Nephron (organoid): Measurements from ENCODE around the gene SLCO4A1.

Source experiments
- H3K27ac Mint-ChIP-seq, 3 experiments: 2 replicates each; pipeline ENCODE4 v1.8.0; 2020; ENCODE audit warnings: mixed read lengths in 3 of 3, mild to moderate bottlenecking in 2 of 3, moderate library complexity in 1 of 3
- H3K27me3 Mint-ChIP-seq: 2 replicates; pipeline ENCODE4 v1.8.0; 2021; ENCODE audit warnings: low read depth, mild to moderate bottlenecking, moderate library complexity, mixed read lengths
- H3K36me3 Mint-ChIP-seq: 2 replicates; pipeline ENCODE4 v1.8.0; 2020; ENCODE audit warnings: low read depth, mixed read lengths
- H3K4me1 Mint-ChIP-seq: 2 replicates; pipeline ENCODE4 v1.8.0; 2020; ENCODE audit warnings: mixed read lengths
- H3K4me3 Mint-ChIP-seq, 3 experiments: 2 replicates each; pipeline ENCODE4 v1.8.0; 2020; ENCODE audit warnings: mild to moderate bottlenecking in 3 of 3, mixed read lengths in 3 of 3, moderate library complexity in 2 of 3
- H3K9me3 Mint-ChIP-seq: 2 replicates; pipeline ENCODE4 v1.8.0; 2020; ENCODE audit warnings: mixed read lengths
- CTCF ChIP-seq, 3 experiments: fragments of 200-600 bp; sonication (generic); IDR thresholded peaks; one replicate each; pipeline ENCODE4 v1.5.0; 2021; ENCODE audit warnings: antibody characterized with exemption in 3 of 3; ENCODE audit not compliant: unreplicated experiment in 3 of 3

The SLCO4A1 gene

GRCh38 chr20:62717933-62718332 is 75.6 kb downstream of the SLCO4A1 start:
- Mint-ChIP-seq H3K4me1 (no peaks in the 10 kb centered on the region), H3K9me3 (peaks cover 36% of the 10 kb centered on the region), H3K27ac (no peak overlapping the region), H3K27me3 (peaks cover 79% of the 10 kb centered on the region), H3K4me3 (no peak overlapping the region), H3K36me3 (peaks cover 10% of the 10 kb centered on the region)
- no peak for TF ChIP-seq CTCF (IDR thresholded peaks at IDR 0.05; ENCODE audit: unreplicated experiment in 3 of 3)

- no peak for TF ChIP-seq CTCF (IDR thresholded peaks at IDR 0.05; ENCODE audit: unreplicated experiment in 3 of 3)
- Mint-ChIP-seq H3K9me3 (peaks cover 33% of the 10 kb centered on the region), H3K27me3 (peaks cover 79% of the 10 kb centered on the region), H3K4me3 (no peak overlapping the region), H3K4me1 (peaks cover 5% of the 10 kb centered on the region), H3K27ac (no peak overlapping the region), H3K36me3 (peaks cover 10% of the 10 kb centered on the region)
Observed at GRCh38 chr20:62718546-62718945, 76.2 kb downstream of the SLCO4A1 start.

GRCh38 chr20:62719250-62719935 is 77.1 kb downstream of the SLCO4A1 start:
- Mint-ChIP-seq H3K4me1 (peaks cover 5% of the 10 kb centered on the region), H3K36me3 (peaks cover 10% of the 10 kb centered on the region), H3K27me3 (peaks cover 77% of the 10 kb centered on the region), H3K27ac (no peak overlapping the region), H3K9me3 (peaks cover 29% of the 10 kb centered on the region), H3K4me3 (no peak overlapping the region)
- no peak for TF ChIP-seq CTCF (IDR thresholded peaks at IDR 0.05; ENCODE audit: unreplicated experiment in 3 of 3)
